ENCODE data around the gene KRT35.

KRT35 gene

GRCh38 chr17:41511716-41512115 lies 30.8 kb upstream of the KRT35 start:
- TF ChIP-seq, protein P1, sequence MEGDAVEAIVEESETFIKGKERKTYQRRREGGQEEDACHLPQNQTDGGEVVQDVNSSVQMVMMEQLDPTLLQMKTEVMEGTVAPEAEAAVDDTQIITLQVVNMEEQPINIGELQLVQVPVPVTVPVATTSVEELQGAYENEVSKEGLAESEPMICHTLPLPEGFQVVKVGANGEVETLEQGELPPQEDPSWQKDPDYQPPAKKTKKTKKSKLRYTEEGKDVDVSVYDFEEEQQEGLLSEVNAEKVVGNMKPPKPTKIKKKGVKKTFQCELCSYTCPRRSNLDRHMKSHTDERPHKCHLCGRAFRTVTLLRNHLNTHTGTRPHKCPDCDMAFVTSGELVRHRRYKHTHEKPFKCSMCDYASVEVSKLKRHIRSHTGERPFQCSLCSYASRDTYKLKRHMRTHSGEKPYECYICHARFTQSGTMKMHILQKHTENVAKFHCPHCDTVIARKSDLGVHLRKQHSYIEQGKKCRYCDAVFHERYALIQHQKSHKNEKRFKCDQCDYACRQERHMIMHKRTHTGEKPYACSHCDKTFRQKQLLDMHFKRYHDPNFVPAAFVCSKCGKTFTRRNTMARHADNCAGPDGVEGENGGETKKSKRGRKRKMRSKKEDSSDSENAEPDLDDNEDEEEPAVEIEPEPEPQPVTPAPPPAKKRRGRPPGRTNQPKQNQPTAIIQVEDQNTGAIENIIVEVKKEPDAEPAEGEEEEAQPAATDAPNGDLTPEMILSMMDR (IDR thresholded peaks at IDR 0.05; ENCODE audit: insufficient read depth, low read depth, low read length, missing control alignments): no peak
- DNase-seq (ENCODE audit: low read depth): no peak
- H3K4me3 ChIP-seq (ENCODE audit: low read depth, low read length): no peak overlapping the region

DNA sequence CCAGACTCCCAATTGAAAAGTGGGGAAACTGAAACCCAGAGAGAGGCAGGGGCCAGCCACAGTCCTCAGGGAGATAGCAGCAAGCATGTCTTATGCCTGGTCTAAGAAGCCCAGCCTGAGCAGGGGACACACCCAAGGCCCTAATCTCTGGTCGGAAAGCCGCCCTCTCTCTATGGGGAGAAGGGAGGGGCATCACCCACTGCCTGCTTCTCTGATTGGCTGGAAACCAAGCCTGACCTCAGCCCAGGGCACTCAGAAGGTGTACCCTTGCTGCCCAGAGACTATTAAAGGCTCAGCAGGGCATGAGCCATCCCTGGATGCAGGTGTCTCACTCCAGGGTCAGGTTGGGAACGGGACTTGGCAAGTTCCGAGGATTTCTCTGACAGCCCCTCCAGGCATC lies 30.2 kb upstream of the KRT35 start:
- no peak overlapping the region for H3K4me3 ChIP-seq (ENCODE audit: low read depth, low read length)
- no peak for DNase-seq (ENCODE audit: low read depth)
- TF ChIP-seq, protein P1 (IDR thresholded peaks at IDR 0.05; ENCODE audit: insufficient read depth, low read depth, low read length, missing control alignments): no peak

GRCh38 chr17:41510251-41511065 lies 29.5 kb upstream of the KRT35 start:
- no peak for DNase-seq (ENCODE audit: low read depth)
- H3K4me3 ChIP-seq (ENCODE audit: low read depth, low read length): no peak overlapping the region
- TF ChIP-seq, protein P1 (IDR thresholded peaks at IDR 0.05; ENCODE audit: insufficient read depth, low read depth, low read length, missing control alignments): no peak

- H3K4me3 ChIP-seq (ENCODE audit: low read depth, low read length): no peak overlapping the region
- no peak for DNase-seq (ENCODE audit: low read depth)
- TF ChIP-seq, protein P1 (IDR thresholded peaks at IDR 0.05; ENCODE audit: insufficient read depth, low read depth, low read length, missing control alignments): no peak
Observed at GRCh38 chr17:41507315-41507880, 26.4 kb upstream of the KRT35 start.

DNA sequence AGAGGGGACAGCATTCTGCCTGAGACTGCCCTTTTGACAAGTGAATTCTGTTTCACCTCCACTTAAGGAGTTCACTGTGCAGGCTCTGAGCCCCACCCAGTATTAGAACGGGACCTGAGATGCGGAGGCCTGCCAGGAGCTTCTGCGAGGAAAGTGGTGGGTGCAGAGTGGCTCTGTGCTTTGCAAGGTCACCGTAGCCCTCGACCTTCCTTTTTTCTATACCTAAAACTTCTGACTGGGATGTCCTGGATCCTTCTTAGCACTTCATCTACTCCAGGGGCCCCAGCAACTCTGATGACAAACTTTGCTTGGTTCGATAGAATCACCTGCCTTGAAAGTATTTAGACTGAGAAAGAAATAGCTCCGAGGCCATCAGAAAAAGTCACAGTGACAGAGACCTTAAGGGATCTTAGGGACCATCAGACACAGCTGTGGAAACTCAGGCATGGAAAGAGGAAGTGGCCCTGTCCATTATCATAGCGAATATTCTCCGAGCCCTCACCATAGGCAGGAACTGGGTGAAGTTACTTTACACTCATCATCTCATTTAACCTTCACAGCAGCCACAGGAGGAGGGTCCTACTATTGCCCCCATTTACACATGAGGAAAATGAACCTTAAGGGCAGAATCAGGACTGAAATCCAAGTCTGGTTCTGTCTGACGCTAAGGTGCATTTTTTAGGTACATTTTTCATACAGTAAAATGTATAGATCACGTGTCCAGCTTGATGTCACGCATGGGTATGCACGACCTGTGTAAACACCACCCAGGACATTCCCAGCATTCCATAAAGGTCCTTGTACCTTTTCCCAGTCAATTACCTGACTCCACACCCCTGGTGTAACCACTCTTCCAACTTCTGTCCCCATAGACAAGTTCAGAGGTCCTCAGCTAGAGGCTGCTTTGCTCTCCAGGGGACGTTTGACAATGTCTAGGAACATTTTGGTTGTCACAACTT lies 25.1 kb upstream of the KRT35 start:
- DNase-seq (ENCODE audit: low read depth): no peak
- no peak overlapping the region for H3K4me3 ChIP-seq (ENCODE audit: low read depth, low read length)
- TF ChIP-seq, protein P1 (IDR thresholded peaks at IDR 0.05; ENCODE audit: insufficient read depth, low read depth, low read length, missing control alignments): no peak

GRCh38 chr17:41505007-41505808 lies 24.3 kb upstream of the KRT35 start, which contains the start of gene KRT13:
TSS of gene KRT13 (minus strand) at chr17:41505612. CDS start at chr17:41505550, 62 bp downstream.
- TF ChIP-seq, protein P1 (IDR thresholded peaks at IDR 0.05; ENCODE audit: insufficient read depth, low read depth, low read length, missing control alignments): no peak
- no peak for DNase-seq (ENCODE audit: low read depth)
- no peak within 1 kb of the TSS for H3K4me3 ChIP-seq (ENCODE audit: low read depth, low read length)

Data from GM12865 (cell line).